Measurements from ENCODE around the gene CAB39.
A peak's percentile ranks its signal among the peaks of the same experiment; 100 is the strongest.

Gene CAB39

DNA sequence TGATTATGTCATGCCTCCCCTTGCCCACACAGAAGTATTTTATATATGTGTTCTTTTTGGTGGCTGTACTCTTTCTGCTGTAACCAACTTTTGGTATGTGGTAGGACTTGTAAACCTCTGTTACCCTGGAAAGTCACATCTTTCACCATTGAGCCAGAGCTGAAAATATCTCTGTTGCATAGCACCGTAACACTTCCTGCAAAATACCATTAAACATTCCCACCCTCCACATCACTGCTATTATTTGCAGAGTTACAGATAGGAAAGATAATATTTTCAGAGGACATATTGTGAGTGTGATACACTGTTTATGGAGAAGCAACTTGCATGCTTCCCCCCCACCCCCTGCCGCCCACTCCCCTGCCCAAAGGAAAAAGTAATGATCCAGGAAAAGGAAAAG is 44.8 kb downstream of the CAB39 start:
- no peak for DNase-seq (ENCODE audit: low spot score)

DNA sequence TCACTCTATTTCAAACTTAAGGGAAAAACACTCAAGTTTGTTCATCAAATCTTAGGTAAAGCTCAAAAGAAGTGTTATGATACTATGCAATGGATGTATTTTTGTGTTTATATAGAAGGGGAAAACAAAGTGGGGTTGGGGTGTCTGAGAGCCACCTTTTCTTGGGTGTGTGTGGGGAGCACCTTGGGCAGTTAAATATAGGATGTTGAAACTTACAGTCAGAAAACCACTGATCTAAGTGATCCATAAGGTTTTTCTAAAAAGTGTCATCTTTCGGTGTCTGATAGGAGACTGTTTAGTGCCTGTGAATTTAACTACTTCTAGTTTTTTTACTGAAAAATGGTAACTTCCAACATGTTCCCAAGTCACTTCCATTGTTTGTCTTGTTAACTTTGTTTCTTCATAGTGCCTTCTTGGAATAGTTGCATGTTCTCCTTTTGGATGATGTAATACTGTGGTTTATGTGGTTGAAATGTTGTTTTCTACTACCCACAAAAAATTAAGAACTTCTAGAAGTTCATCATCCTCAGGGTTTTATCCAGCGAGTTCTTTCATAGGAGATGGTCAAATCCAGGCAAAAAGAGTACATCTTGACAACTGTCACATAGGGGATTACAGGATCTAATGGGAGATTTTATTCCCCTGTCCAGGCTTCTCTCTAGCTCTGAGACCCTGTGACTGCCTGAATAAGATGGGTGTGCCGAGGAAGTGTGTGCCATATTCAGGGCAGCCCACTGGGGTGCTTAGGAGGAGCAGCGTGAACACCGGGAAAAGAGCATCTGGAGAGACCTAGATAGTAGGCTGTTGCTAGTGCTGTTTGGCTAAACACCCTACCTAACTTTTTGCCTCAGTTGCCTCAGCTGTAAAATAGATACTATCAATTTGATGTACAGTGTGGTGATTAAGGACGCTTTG is 46.2 kb downstream of the CAB39 start:
- DNase-seq (ENCODE audit: low spot score), result no peak

DNA sequence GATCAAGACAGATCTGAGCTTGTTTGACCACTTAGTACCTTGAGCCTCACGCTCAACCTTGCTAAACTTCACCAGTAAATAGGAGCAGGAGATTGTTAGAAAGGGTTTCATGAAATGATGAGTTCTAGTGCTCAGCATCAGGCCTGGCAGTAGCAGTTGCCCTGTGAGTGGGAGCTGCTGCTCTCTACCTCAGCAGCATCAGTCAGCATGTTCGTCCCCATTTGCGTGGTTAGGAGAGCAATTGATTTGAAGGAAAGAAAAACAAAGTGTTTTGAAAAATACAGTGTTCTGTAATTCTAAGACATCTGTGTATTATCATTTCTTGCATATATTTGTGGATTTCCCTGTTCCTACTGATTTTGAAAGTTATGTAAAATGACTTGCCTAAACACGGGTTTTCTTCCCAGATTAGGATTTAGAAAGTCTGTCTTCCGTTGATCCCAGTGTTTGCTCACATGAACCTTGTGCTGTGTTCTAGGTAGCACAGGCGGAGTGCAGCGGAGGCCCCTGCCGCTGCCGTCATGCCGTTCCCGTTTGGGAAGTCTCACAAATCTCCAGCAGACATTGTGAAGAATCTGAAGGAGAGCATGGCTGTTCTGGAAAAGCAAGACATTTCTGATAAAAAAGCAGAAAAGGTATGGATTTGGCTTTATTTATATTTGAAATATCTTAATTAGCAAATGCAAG is 47.0 kb downstream of the CAB39 start:
- no peak for DNase-seq (ENCODE audit: low spot score)

DNA sequence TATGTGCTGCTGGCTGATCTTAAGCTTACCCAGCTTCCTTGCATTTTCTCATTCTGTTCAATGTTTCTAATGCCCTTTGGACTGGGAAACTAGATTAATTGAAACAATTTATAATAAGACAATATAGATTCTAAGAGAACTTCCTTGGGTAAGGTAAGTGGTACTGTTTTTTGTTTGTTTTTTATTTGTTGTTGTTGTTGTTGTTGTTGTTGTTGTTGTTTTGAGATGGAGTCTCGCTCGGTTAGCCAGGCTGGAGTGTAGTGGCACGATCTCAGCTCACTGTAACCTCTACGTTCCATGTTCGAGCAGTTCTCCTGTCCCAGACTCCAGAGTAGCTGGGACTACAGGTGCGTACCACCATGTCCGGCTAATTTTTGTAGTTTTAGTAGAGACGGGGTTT is 49.1 kb downstream of the CAB39 start:
- DNase-seq (ENCODE audit: low spot score), result no peak

DNA sequence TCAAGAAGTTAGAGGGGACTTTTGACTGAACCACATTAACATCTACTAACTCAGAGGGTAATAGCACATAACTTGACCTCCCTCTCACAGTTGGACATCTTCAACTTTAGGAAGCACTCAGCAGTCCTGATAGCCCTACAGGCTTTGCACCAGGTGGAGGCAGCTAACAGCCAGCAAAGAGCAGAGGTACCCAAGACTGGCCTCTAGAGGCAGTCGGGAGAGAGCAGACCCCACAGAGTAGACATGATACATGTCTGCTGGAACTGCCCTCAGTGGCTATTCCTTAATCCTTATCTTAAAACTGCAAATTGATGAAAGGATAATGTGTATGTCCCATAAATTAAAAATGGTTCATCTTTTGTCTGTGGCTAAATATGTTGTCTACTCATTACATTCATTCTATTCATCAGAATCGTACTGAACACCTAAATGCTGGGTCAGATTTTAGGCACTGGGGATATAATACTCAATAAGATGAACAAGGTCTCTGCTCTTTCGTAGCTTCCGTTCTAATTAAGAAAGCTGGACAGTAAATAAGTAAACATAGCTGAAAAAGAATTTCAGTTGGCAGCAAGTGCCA is 49.8 kb downstream of the CAB39 start:
- peak; percentile 27 for DNase-seq (ENCODE audit: low spot score)

DNA sequence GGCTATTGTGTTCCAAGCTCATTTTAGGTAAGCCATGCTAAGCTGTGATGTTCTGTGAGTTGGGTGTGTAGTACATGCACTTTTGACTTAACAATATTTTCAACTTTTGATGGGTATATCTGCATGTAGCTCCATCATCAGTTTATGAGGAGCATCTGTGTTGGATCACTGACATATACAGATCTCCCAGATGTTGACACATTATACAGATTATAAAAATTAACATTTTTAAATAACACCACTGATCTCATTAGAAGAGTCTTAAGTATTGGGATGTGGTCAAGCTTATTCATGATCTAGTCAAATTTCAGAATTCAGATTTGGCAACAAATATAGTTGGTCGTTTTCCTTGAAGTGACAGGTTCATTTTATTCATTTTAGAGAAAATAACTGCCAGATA is 51.7 kb downstream of the CAB39 start:
- no peak for DNase-seq (ENCODE audit: low spot score)

DNA sequence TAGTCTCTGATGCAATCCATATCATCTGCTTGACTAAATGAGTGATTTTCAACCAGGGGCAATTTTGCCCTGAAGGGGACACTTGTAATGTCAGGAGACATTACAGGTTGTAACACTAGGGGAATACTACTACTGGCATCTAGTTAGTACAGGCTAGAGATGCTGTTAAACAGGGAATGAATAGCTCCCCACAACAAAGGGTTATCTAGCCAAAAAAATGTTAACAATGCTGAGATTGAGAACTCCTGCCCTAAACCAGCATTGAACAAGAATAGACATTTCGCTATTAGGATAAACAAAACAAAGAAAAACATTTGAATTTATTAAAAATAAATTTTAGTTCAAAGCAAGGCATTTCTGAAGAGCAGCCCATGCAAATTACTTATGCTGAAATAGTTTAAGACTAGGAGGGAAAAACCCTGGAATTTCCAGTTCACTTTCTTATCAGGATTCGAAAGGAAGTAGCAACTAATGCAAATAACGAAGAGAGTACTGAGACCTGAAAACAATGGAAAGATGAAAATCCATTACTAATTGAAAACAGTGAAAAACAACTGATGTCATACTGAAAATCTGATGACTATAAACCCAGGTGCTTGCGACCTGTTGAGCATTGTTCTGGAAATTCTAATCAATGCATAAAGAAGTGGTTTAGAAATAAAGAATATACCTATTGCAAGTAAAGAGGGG is 53.1 kb downstream of the CAB39 start:
- no peak for DNase-seq (ENCODE audit: low spot score)

DNA sequence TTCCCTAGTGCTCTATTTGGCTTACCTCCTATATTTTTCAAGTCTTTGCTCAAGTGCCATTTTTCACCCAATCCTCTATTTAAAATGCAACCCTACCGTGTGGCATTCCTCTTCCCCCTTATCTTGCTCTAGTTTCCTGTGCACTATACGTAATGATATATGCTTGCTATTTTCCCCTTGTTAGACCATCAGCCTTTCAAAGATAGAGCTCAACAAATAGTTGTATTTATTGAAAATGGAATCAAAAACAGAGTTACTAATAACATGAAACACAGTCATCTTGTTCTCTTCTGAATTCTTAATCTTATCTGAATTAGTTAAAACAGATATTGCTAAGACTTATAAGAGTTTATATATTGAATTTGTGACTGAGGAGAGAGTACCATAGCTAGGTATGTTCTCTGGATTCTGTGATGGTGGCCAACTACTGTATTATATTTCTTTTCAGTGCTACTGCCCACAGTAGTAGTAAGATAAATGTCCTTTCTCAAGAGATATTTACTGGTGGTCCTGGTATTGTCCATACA is 55.3 kb downstream of the CAB39 start:
- DNase-seq (ENCODE audit: low spot score), result no peak

DNA sequence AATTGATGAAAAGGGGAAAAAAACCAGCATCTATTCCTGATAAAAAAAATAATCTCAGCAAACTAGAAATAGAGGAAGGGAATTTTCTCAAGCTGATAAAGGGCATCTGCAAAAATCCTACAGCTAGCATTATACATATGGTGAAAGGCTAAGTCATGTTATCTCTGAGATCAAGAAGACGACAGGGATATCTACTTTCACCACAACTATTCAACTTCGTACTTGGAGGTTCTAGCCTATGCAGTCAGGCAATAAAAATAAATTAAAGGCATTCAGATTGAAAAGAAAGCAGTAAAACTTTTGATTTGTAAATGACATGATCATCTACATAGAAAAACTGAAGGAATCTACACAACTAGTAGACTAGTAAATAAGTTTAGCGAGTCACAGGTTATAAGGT is 58.2 kb downstream of the CAB39 start:
- no peak for DNase-seq (ENCODE audit: low spot score)

DNA sequence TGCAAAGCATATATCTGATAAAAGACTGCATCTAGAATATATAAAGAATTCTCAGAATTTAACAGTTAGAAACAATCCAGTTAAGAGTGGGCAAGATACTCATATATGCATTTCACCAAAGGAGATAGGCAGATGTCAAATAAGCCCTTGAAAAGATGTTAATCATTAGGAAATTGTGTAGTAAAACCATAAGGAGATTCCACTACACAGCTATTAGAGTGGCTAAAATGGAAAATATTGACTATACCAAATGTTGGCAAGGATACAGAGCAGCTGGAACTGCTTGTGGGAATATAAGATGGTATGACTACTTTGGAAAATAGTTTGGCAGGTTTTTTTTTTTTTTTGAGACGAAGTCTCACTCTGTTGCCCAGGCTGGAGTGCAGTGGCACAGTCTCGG is 59.5 kb downstream of the CAB39 start:
- no peak for DNase-seq (ENCODE audit: low spot score)

DNA sequence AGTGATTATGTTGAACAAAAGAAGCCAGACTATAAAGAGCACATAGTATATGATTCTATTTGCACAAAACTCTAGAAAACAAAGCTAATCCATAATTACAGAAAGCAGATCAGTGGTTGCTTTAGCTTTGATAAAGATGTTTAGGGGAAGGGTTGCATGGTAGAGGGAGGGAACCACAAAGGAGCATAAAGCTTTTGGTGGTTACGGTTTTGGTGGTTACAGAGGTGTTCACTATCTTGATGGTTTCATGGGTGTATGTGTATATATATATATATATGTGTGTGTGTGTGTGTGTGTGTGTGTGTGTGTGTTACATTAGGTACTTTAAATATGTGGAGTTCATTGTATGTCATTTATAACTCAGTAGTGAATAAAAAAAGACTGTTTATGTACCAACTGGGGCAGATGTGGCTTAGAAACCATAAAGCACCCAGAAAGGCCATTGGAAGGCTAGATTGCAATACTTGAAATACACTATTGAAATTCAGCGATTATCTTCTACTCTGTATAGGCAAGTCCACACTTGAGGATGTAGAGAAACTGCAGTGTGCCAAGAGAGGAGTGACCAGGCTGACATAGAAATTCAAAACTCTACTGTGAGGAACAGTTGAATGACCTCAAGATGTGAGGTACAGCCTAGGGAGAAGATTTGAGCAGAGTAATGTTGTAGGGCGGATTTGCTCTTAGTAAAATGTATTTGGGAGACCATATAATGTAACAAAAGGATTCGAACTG is 60.6 kb downstream of the CAB39 start:
- DNase-seq (ENCODE audit: low spot score), result no peak

DNA sequence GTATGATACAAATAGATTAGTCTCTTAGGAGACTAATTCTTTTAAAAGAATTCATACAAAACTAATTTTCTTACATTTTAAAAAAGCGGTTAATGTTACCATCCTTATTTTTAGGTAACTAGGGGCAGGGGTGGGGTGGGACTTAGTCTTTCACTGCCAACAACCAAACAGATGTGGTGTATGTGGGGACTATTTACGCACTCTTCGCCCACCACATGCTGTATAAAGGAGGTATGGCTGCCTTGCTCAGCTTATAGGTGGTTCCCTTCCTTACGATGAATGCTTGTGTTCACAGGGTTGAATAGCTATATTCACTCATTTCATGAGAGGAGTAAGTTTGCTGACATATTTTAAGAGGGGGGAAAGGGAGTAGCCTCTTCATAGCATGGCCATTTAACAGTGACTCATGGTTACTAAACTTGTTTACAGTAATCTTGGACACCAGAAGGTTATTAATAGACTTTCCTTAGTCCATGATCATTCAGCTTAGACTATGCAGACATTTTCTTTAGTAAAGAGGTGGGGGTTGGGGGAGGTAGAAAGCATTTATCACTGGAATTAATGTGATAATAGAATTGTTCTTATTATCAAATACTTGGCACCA is 61.8 kb downstream of the CAB39 start:
- peak; percentile 78 for DNase-seq (ENCODE audit: low spot score)

DNA sequence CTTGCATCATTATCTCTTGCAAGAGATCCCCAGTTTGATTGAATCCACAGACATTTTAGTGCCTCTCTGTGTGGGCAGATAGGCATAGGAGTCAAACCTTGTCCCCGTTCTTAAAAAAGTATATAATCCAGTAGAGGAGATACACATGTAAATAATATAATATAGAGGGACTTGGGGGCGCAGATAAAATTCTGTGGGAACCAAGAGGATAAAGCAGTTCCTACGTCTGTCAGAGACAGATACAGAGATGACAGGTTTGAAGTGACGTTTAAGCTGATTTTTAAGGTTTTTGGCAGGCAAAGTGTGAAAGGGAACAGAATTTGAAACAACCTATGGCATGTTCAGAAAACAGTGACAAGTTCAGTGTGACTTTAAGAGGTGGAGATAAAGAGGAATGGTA is 63.1 kb downstream of the CAB39 start:
- DNase-seq (ENCODE audit: low spot score), result no peak

DNA sequence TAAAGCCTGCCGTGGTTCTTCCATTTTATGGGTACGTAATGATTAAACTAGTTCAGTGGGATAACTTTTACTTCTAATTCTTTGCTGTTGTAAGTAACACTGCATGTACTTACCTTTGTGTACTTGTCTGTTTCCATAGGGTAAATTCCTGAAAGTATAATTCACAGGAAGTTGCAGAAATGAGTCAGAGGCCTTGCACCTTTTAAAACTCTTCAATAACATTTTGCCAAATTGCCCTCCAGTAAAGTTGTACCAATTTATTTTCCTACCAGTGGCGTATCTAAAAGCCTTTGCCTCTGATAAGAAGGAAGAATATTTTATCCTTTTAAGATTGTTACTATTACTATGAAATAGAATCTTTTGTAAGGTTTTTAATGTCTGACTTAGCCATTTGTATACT is 65.1 kb downstream of the CAB39 start:
- DNase-seq (ENCODE audit: low spot score), result peak; percentile 65

DNA sequence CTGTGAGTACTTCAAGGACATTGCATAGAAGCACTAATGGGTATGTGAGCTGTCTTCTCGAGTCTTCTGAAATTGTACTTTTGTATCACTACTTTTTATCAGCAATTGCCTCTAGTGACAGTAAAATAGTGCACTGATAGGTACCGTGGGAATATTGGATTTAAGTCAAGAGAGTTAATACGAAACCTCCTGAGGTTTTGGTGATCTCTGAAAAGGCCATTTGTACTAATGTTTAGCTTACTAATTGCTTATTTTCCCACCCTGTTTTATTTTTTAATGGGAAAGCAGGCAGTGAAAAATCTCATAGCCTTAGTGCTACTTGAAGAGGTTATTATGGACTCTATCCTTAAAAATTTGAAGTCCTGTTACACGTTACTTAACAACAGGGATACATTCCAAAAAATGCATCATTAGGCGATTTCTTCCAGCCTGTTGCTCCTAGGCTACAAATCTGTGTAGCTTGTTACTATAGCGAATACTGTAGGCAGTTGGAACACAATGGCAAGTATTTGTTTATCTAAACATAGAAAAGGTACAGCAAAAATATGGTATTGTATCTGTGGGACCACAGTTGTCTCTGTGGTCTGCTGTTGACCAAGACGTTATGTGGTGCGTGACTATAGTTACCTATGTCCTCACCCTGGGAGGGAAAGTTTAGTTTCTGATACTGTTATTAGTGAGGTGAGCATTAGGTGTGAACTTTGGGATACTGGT is 65.9 kb downstream of the CAB39 start:
- DNase-seq (ENCODE audit: low spot score), result no peak

DNA sequence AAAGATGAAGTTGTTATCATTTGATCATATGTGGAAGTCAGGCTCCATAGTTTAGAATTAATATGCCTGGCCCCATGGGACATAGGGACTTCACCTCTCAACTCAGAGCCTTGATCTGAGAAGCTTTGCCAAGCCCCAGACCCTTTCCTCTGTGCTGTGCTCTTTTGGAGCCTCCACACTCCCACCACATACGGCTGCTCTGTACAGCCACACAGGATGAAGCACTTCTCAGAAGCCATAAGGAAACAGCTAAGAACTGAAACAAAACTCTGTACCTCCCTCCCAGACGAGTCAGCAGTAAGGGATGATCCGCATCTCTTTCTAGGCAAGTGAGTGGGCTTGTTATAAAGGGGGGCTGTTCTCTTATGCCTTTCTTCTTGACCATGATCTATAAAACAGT is 66.5 kb downstream of the CAB39 start:
- DNase-seq (ENCODE audit: low spot score), result no peak

DNA sequence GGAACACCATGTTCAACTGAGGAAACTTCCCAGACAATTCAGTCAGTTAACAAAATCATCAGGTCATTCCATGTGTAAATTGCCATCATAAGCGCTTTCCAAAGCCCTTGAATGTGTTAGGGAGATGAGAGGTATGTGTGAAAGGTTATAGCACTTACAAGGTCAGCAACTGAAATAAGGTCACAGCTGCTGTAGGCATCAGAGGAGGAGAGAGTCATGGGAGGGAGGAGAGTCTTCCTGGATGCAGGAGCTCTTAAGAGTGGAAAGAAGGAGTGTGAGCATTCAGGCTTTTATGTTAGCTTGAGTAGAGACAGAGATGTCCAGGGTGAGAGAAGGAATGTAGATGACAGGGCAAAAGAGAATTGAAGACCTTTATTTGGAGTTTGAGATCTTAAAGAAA is 67.0 kb downstream of the CAB39 start:
- no peak for DNase-seq (ENCODE audit: low spot score)

DNA sequence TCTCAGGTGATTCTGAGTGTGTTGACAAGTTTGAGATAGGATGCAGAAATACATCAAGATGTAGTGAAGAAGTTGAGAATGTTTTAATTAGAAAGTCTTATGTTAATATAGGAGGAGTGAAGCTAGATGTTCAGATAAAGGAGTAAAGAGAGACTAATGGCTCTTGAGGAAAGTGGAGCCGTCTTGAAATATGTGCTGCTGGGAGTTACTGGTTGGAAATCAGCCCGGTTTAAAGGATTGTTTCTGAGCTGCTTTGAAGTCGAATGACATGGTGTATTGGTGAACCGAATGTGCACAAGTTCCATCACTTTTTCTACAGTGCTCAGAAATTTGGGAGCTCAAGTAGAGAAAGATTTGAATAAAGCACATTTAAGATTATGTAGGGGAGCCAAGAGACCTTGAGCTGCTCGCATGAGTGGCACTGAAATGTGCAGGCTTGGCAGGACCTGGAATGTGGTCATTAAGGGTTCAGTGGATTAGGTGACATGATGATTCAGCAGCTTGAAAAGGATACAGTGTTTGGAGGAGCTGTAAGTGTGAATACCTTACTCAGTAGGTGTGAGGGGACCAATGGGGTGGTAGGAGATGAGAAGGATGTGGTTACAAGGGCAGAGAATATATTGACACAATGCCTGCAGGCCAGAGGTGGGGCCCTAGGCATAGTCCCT is 68.6 kb downstream of the CAB39 start:
- DNase-seq (ENCODE audit: low spot score), result no peak

DNA sequence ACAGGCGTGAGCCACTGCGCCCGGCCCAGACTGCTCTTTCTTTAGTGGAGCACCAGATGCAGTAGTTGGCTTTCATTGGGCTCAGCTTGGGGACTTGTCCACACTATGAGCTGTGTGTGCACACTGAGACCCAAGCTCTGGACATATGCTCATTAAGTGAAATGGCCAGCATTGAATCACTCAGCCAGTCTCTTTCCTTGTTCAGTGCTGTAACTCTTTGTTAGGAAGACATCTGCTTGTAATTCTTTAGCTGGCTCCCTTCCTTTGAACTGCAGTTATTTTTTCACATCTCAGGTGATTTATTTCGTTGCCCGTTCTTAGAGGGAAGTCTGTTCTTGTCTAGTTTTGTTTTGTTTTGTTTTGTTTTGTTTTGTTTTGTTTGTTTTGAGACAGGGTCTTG is 70.5 kb downstream of the CAB39 start:
- no peak for DNase-seq (ENCODE audit: low spot score)

DNA sequence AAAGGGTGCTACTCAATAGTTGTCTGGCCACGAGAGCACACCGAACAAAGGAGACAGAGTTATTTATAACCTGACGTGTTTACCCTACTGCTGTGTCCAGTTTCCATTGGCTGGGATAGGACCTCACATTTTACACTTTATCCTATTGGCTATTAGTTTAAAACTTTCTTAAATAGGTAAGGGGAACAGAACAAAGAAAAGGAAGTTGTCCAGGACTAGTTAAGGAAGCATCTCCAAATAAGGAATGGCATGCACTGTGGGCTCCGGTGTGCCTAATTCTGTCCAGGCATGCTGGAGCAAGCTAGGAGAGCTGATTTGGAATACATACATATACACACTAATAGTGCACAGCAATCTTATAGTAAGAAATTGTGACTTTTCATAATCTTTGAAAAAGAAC is 72.2 kb downstream of the CAB39 start:
- DNase-seq (ENCODE audit: low spot score), result no peak

All from kidney capillary endothelial cell (primary cell).